HEK293 (cell line): Measurements from ENCODE around the gene ITGB5.

ENCODE experiments used
- CTCF ChIA-PET: fragments of 350-600 bp; formaldehyde crosslinking; extraction: SDS; loops from one replicate; lab custom pipeline; 2021; ENCODE audit warnings: antibody characterized with exemption; lab: Yijun Ruan, JAX
- POLR2A ChIA-PET: fragments of 300-600 bp; formaldehyde crosslinking; extraction: SDS; loops from one replicate; lab custom pipeline; 2020; ENCODE audit warnings: antibody characterized with exemption, inconsistent platforms; lab: Yijun Ruan, JAX
- H3K27ac ChIP-seq: fragments of 200-500 bp; sonication (Bioruptor generic); 2 replicates; pipeline ENCODE4 v1.5.1; 2014; ENCODE audit warnings: low read depth, low read length, control low read depth, inconsistent platforms; ENCODE audit errors: extremely low read depth
- H3K36me3 ChIP-seq, 2 experiments: fragments of 200-500 bp in 1 of 2; sonication (Bioruptor generic) in 1 of 2; 1 replicate in 1 of 2; 2 replicates in 1 of 2; pipeline ENCODE4 v1.5.1; 2014 to 2017; ENCODE audit warnings: inconsistent platforms in 2 of 2, low read length in 2 of 2; ENCODE audit not compliant: control insufficient read depth in 2 of 2, insufficient read depth in 1 of 2
- H3K4me1 ChIP-seq: fragments of 200-500 bp; sonication (Bioruptor generic); 2 replicates; pipeline ENCODE4 v1.5.1; 2014; ENCODE audit warnings: mild to moderate bottlenecking, low read length, inconsistent platforms; ENCODE audit not compliant: control insufficient read depth, insufficient read depth
- H3K4me3 ChIP-seq: 2 replicates; pipeline ENCODE4 v1.5.1; 2011; ENCODE audit warnings: low read depth, mild to moderate bottlenecking, control low read depth, low read length, moderate library complexity
- H3K9me3 ChIP-seq: fragments of 200-500 bp; sonication (Bioruptor generic); 2 replicates; pipeline ENCODE4 v1.5.1; 2014; ENCODE audit warnings: low read depth, low read length, inconsistent platforms; ENCODE audit not compliant: control insufficient read depth, insufficient read depth
- GLIS1 ChIP-seq: fragments of 450-650 bp; formaldehyde crosslinking; IDR thresholded peaks from 2 replicates; pipeline ENCODE4 v1.5.1; 2016; ENCODE audit warnings: missing biosample characterization, missing genetic modification characterization
- MEIS1 ChIP-seq: sonication (generic); formaldehyde crosslinking; IDR thresholded peaks from 2 replicates; pipeline ENCODE4 v1.8.1; 2022; ENCODE audit warnings: missing genetic modification reagents, mild to moderate bottlenecking, borderline replicate concordance
- PRDM4 ChIP-seq: fragments of 450-650 bp; formaldehyde crosslinking; IDR thresholded peaks from 2 replicates; pipeline ENCODE4 v1.5.1; 2017; ENCODE audit warnings: missing biosample characterization, missing genetic modification characterization
- TCF7L2 ChIP-seq: IDR thresholded peaks from 2 replicates; pipeline ENCODE4 v1.6.1; 2011; ENCODE audit warnings: low read depth, mild to moderate bottlenecking, inconsistent platforms, low read length, moderate library complexity, borderline replicate concordance
- ZBTB49 ChIP-seq: fragments of 450-650 bp; formaldehyde crosslinking; IDR thresholded peaks from 2 replicates; pipeline ENCODE4 v1.5.1; 2016; ENCODE audit warnings: missing biosample characterization, missing genetic modification characterization, low read depth
- ZFP3 ChIP-seq: fragments of 450-650 bp; formaldehyde crosslinking; IDR thresholded peaks from 2 replicates; pipeline ENCODE4 v1.5.1; 2016; ENCODE audit warnings: low read depth, missing biosample characterization, missing genetic modification characterization
- ZFP41 ChIP-seq: fragments of 450-650 bp; formaldehyde crosslinking; IDR thresholded peaks from 2 replicates; pipeline ENCODE4 v1.5.1; 2016; ENCODE audit warnings: missing biosample characterization, missing genetic modification characterization, borderline replicate concordance
- ZIC2 ChIP-seq: fragments of 450-650 bp; formaldehyde crosslinking; IDR thresholded peaks from 2 replicates; pipeline ENCODE4 v1.5.1; 2016; ENCODE audit warnings: missing biosample characterization, missing genetic modification characterization
- ZNF175 ChIP-seq: fragments of 450-650 bp; formaldehyde crosslinking; IDR thresholded peaks from 2 replicates; pipeline ENCODE4 v1.5.1; 2016; ENCODE audit warnings: missing biosample characterization, missing genetic modification characterization
- ZNF2 ChIP-seq: fragments of 450-650 bp; formaldehyde crosslinking; IDR thresholded peaks from 2 replicates; pipeline ENCODE4 v1.5.1; 2016; ENCODE audit warnings: missing biosample characterization, missing genetic modification characterization
- ZNF23 ChIP-seq: fragments of 450-650 bp; formaldehyde crosslinking; IDR thresholded peaks from 2 replicates; pipeline ENCODE4 v1.5.1; 2016; ENCODE audit warnings: missing biosample characterization, missing genetic modification characterization, borderline replicate concordance
- ZNF292 ChIP-seq: fragments of 450-650 bp; formaldehyde crosslinking; IDR thresholded peaks from 2 replicates; pipeline ENCODE4 v1.5.1; 2016; ENCODE audit warnings: low read depth, missing biosample characterization, missing genetic modification characterization, borderline replicate concordance
- ZNF449 ChIP-seq: fragments of 450-650 bp; formaldehyde crosslinking; IDR thresholded peaks from 2 replicates; pipeline ENCODE4 v1.5.1; 2017; ENCODE audit warnings: missing biosample characterization, mild to moderate bottlenecking, missing genetic modification characterization, moderate library complexity
- ZNF510 ChIP-seq: fragments of 450-650 bp; formaldehyde crosslinking; IDR thresholded peaks from 2 replicates; pipeline ENCODE4 v1.5.1; 2018; ENCODE audit warnings: mild to moderate bottlenecking, missing genetic modification characterization, missing biosample characterization; ENCODE audit not compliant: insufficient replicate concordance
- ZNF561 ChIP-seq: fragments of 450-650 bp; IDR thresholded peaks from 2 replicates; pipeline ENCODE4 v1.5.1; 2018; ENCODE audit warnings: missing biosample characterization, missing genetic modification characterization, borderline replicate concordance
- ZNF623 ChIP-seq: fragments of 450-650 bp; formaldehyde crosslinking; IDR thresholded peaks from 2 replicates; pipeline ENCODE4 v1.5.1; 2016; ENCODE audit warnings: missing biosample characterization, missing genetic modification characterization
- ZNF704 ChIP-seq: fragments of 450-650 bp; formaldehyde crosslinking; IDR thresholded peaks from 2 replicates; pipeline ENCODE4 v1.5.1; 2016; ENCODE audit warnings: missing biosample characterization, missing genetic modification characterization
- ZSCAN23 ChIP-seq: fragments of 450-650 bp; formaldehyde crosslinking; IDR thresholded peaks from 2 replicates; pipeline ENCODE4 v1.5.1; 2016; ENCODE audit warnings: missing biosample characterization, missing genetic modification characterization
- TF ChIP-seq, protein P1 (sequence below): fragments of 450-650 bp; formaldehyde crosslinking; IDR thresholded peaks from 2 replicates; pipeline ENCODE4 v1.5.1; 2016; ENCODE audit warnings: missing biosample characterization, missing genetic modification characterization
- TF ChIP-seq, protein P2 (sequence below): fragments of 450-650 bp; formaldehyde crosslinking; IDR thresholded peaks from 2 replicates; pipeline ENCODE4 v1.5.1; 2016; ENCODE audit warnings: missing biosample characterization, missing genetic modification characterization
- TF ChIP-seq, protein P3 (sequence below): fragments of 450-650 bp; formaldehyde crosslinking; IDR thresholded peaks from 2 replicates; pipeline ENCODE4 v1.5.1; 2016; ENCODE audit warnings: missing biosample characterization, missing genetic modification characterization

The ITGB5 gene

GRCh38 chr3:124860599-124860998 lies 26.6 kb downstream of the ITGB5 start (continued):
- no peak for TF ChIP-seq ZBTB49
- TF ChIP-seq, protein P1, sequence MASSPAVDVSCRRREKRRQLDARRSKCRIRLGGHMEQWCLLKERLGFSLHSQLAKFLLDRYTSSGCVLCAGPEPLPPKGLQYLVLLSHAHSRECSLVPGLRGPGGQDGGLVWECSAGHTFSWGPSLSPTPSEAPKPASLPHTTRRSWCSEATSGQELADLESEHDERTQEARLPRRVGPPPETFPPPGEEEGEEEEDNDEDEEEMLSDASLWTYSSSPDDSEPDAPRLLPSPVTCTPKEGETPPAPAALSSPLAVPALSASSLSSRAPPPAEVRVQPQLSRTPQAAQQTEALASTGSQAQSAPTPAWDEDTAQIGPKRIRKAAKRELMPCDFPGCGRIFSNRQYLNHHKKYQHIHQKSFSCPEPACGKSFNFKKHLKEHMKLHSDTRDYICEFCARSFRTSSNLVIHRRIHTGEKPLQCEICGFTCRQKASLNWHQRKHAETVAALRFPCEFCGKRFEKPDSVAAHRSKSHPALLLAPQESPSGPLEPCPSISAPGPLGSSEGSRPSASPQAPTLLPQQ (tag by site-specific recombination): no peak
- TF ChIP-seq PRDM4 (tag by site-specific recombination): no peak
- TF ChIP-seq ZNF704 (tag by site-specific recombination): no peak
- no peak for TF ChIP-seq ZNF561 (tag by site-specific recombination)
- TF ChIP-seq ZNF510: no peak
- TF ChIP-seq, protein P2, sequence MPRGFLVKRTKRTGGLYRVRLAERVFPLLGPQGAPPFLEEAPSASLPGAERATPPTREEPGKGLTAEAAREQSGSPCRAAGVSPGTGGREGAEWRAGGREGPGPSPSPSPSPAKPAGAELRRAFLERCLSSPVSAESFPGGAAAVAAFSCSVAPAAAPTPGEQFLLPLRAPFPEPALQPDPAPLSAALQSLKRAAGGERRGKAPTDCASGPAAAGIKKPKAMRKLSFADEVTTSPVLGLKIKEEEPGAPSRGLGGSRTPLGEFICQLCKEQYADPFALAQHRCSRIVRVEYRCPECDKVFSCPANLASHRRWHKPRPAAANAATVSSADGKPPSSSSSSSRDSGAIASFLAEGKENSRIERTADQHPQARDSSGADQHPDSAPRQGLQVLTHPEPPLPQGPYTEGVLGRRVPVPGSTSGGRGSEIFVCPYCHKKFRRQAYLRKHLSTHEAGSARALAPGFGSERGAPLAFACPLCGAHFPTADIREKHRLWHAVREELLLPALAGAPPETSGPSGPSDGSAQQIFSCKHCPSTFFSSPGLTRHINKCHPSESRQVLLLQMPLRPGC (tag by site-specific recombination): no peak
- TF ChIP-seq ZNF23 (tag by site-specific recombination): no peak
- no peak for TF ChIP-seq ZSCAN23
- TF ChIP-seq ZNF175 (tag by site-specific recombination): no peak
- TF ChIP-seq TCF7L2: no peak

- no peak overlapping the region for H3K27ac ChIP-seq
- no peak overlapping the region for H3K4me3 ChIP-seq
- no peaks in the 10 kb centered on the region for H3K9me3 ChIP-seq
- H3K4me1 ChIP-seq: no peaks in the 10 kb centered on the region
- CTCF ChIA-PET: no interaction called here
- POLR2A ChIA-PET: no interaction called here
- no peak for TF ChIP-seq MEIS1 (CRISPR knock-in tag)
- H3K36me3 ChIP-seq: peaks cover 0 to 19% of the 10 kb centered on the region in 2 experiments; a peak in 1 of 3 replicates
Observed at GRCh38 chr3:124859025-124859424, 28.1 kb downstream of the ITGB5 start.

DNA sequence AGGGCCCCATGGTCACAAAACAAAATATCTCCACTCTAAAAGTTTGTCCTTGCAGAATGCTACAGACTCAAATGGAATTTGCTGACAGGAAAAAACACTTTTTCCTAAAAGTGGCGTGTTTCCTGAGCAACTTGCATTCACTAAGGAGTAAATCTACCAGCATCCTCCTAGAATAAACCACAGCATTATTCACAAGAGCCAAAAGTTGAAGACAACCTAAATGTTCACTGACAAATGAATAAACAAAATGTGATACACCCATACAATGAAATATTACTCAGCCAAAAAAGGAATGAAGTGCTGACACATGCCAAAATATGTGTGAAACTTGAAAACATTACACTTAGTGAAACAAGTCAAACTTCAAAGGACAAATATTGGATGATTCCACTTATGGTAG lies 28.9 kb downstream of the ITGB5 start:
- CTCF ChIA-PET: no interaction called here
- POLR2A ChIA-PET: no interaction called here
- no peak overlapping the region for H3K27ac ChIP-seq
- H3K4me3 ChIP-seq: no peak overlapping the region
- no peaks in the 10 kb centered on the region for H3K9me3 ChIP-seq
- H3K36me3 ChIP-seq: peaks cover 0 to 19% of the 10 kb centered on the region in 2 experiments; a peak in 1 of 3 replicates
- no peaks in the 10 kb centered on the region for H3K4me1 ChIP-seq
- TF ChIP-seq ZFP3 (tag by site-specific recombination) (no peak), ZIC2 (tag by site-specific recombination) (no peak), ZNF2 (tag by site-specific recombination) (no peak), ZFP41 (tag by site-specific recombination) (no peak), ZNF623 (tag by site-specific recombination) (no peak), ZNF449 (tag by site-specific recombination) (no peak), ZNF292 (no peak), GLIS1 (no peak)
- TF ChIP-seq, protein P3, sequence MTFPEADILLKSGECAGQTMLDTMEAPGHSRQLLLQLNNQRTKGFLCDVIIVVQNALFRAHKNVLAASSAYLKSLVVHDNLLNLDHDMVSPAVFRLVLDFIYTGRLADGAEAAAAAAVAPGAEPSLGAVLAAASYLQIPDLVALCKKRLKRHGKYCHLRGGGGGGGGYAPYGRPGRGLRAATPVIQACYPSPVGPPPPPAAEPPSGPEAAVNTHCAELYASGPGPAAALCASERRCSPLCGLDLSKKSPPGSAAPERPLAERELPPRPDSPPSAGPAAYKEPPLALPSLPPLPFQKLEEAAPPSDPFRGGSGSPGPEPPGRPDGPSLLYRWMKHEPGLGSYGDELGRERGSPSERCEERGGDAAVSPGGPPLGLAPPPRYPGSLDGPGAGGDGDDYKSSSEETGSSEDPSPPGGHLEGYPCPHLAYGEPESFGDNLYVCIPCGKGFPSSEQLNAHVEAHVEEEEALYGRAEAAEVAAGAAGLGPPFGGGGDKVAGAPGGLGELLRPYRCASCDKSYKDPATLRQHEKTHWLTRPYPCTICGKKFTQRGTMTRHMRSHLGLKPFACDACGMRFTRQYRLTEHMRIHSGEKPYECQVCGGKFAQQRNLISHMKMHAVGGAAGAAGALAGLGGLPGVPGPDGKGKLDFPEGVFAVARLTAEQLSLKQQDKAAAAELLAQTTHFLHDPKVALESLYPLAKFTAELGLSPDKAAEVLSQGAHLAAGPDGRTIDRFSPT: no peak
